IMR-90 (cell line): Measurements from ENCODE around the gene GRIN2A. TPM values are rescaled to one million over a fixed set of nuclear protein-coding genes. Genes with fewer than 3 reads are reported as not detected.

ENCODE experiments used
- ATAC-seq: fragments of 200-7000 bp; cut with Tn5 transposase; 2 replicates; pipeline ENCODE4 v1.9.1; 2020; ENCODE audit warnings: low read depth, mild to moderate bottlenecking, moderate library complexity
- BruUV-seq: library from RNA; stranded (reverse); fragments of 400-500 nt; replicated peaks from 2 replicates; lab custom pipeline; 2021; lab: Mats Ljungman, UMichigan
- CTCF ChIA-PET: fragments of 300-600 bp; formaldehyde crosslinking; extraction: SDS; loops from one replicate; lab custom pipeline; 2021; ENCODE audit warnings: antibody characterized with exemption; lab: Yijun Ruan, JAX
- POLR2A ChIA-PET: fragments of 300-600 bp; sonication (Branson Sonifier 250); formaldehyde crosslinking; loops from one replicate; lab custom pipeline; 2022; ENCODE audit warnings: antibody characterized with exemption; ENCODE audit not compliant: unreplicated experiment; lab: Charles Lee
- DNase-seq: peaks from one replicate; pipeline ENCODE4 v3.0.0; 2013
- H2AFZ ChIP-seq: replicated peaks from 2 replicates; pipeline ENCODE3; 2013; ENCODE audit warnings: low read length, mild to moderate bottlenecking; ENCODE audit not compliant: poor library complexity
- H2AK5ac ChIP-seq: 2 replicates; pipeline ENCODE4 v1.6.1; 2013; ENCODE audit warnings: low read depth, low read length, inconsistent platforms
- H2AK9ac ChIP-seq: replicated peaks from 2 replicates; pipeline ENCODE3; 2013; ENCODE audit warnings: mild to moderate bottlenecking, low read depth, low read length, moderate library complexity; ENCODE audit not compliant: poor library complexity
- H2BK120ac ChIP-seq: 2 replicates; pipeline ENCODE4 v1.6.1; 2013; ENCODE audit warnings: low read depth, low read length, inconsistent platforms
- H2BK15ac ChIP-seq: 3 replicates; pipeline ENCODE4 v1.6.1; 2013; ENCODE audit warnings: low read depth, low read length, inconsistent platforms
- H2BK20ac ChIP-seq: 2 replicates; pipeline ENCODE4 v1.6.1; 2013; ENCODE audit warnings: low read depth, mild to moderate bottlenecking, inconsistent platforms, low read length, moderate library complexity
- H2BK5ac ChIP-seq: 2 replicates; pipeline ENCODE4 v1.6.1; 2013; ENCODE audit warnings: mild to moderate bottlenecking, low read depth, low read length, inconsistent platforms; ENCODE audit not compliant: poor library complexity, severe bottlenecking
- H3K14ac ChIP-seq: replicated peaks from 2 replicates; pipeline ENCODE4 v1.6.1; 2013; ENCODE audit warnings: low read depth, low read length, inconsistent platforms
- H3K18ac ChIP-seq: 2 replicates; pipeline ENCODE4 v1.6.1; 2013; ENCODE audit warnings: low read depth, low read length, control low read depth
- H3K23ac ChIP-seq: 2 replicates; pipeline ENCODE4 v1.6.1; 2013; ENCODE audit warnings: low read depth, low read length, inconsistent platforms
- H3K27ac ChIP-seq: 2 replicates; pipeline ENCODE4 v1.5.1; 2013; ENCODE audit warnings: mild to moderate bottlenecking, control low read depth, low read length; ENCODE audit not compliant: insufficient read depth
- H3K27me3 ChIP-seq: 2 replicates; pipeline ENCODE4 v1.6.1; 2013; ENCODE audit warnings: low read length; ENCODE audit not compliant: control insufficient read depth, insufficient read depth
- H3K36me3 ChIP-seq: 2 replicates; pipeline ENCODE4 v1.6.1; 2013; ENCODE audit warnings: low read length, mixed read lengths; ENCODE audit not compliant: control insufficient read depth, insufficient read depth
- H3K4ac ChIP-seq: 2 replicates; pipeline ENCODE4 v1.6.1; 2013; ENCODE audit warnings: low read depth, low read length, inconsistent platforms
- H3K4me1 ChIP-seq: 2 replicates; pipeline ENCODE4 v1.6.1; 2013; ENCODE audit warnings: low read length, mixed read lengths; ENCODE audit not compliant: control insufficient read depth, insufficient read depth
- H3K4me2 ChIP-seq: 2 replicates; pipeline ENCODE4 v1.6.1; 2013; ENCODE audit warnings: low read depth, mild to moderate bottlenecking, control low read depth, low read length, moderate library complexity
- H3K4me3 ChIP-seq: 2 replicates; pipeline ENCODE4 v1.5.1; 2013; ENCODE audit warnings: low read depth, mild to moderate bottlenecking, control low read depth, low read length, moderate library complexity; ENCODE audit not compliant: insufficient read depth
- H3K56ac ChIP-seq: 2 replicates; pipeline ENCODE4 v1.6.1; 2013; ENCODE audit warnings: low read length, inconsistent platforms; ENCODE audit not compliant: insufficient read depth; ENCODE audit errors: extremely low read depth
- H3K79me1 ChIP-seq, 2 experiments: 2 replicates each; pipeline ENCODE4 v1.6.1; 2013; ENCODE audit warnings: low read length in 2 of 2, inconsistent platforms in 1 of 2, low read depth in 1 of 2
- H3K9ac ChIP-seq: 2 replicates; pipeline ENCODE4 v1.6.1; 2013; ENCODE audit warnings: low read depth, low read length, control low read depth
- H3K9me1 ChIP-seq: 2 replicates; pipeline ENCODE4 v1.6.1; 2013; ENCODE audit warnings: low read length, inconsistent platforms; ENCODE audit not compliant: insufficient read depth
- H3K9me3 ChIP-seq: 2 replicates; pipeline ENCODE4 v1.6.1; 2013; ENCODE audit warnings: low read length; ENCODE audit not compliant: control insufficient read depth, insufficient read depth
- H4K20me1 ChIP-seq: 2 replicates; pipeline ENCODE4 v1.6.1; 2013; ENCODE audit warnings: low read length, inconsistent platforms; ENCODE audit not compliant: insufficient read depth
- H4K5ac ChIP-seq: 2 replicates; pipeline ENCODE4 v1.6.1; 2013; ENCODE audit warnings: mild to moderate bottlenecking, low read depth, low read length, control low read depth
- H4K8ac ChIP-seq, 2 experiments: 2 replicates each; pipeline ENCODE4 v1.6.1; 2013; ENCODE audit warnings: low read depth in 2 of 2, low read length in 2 of 2, control low read depth in 1 of 2, inconsistent platforms in 1 of 2
- H4K91ac ChIP-seq: 2 replicates; pipeline ENCODE4 v1.6.1; 2013; ENCODE audit warnings: low read depth, low read length, inconsistent platforms; ENCODE audit not compliant: insufficient read depth
- CEBPB ChIP-seq: IDR thresholded peaks from 2 replicates; pipeline ENCODE4 v1.6.1; 2012; ENCODE audit warnings: low read depth, low read length, improper control_type of control experiment
- CHD1 ChIP-seq: IDR thresholded peaks from 2 replicates; pipeline ENCODE4 v1.6.1; 2012; ENCODE audit warnings: low read depth, low read length, improper control_type of control experiment
- FOS ChIP-seq: fragments of 150-350 bp; IDR thresholded peaks from 2 replicates; pipeline ENCODE4 v1.6.1; 2016; ENCODE audit warnings: low read depth, low read length
- POLR2A ChIP-seq: IDR thresholded peaks from 2 replicates; pipeline ENCODE4 v1.6.1; 2012; ENCODE audit warnings: mild to moderate bottlenecking, low read depth, low read length
- RAD21 ChIP-seq: IDR thresholded peaks from 2 replicates; pipeline ENCODE4 v1.6.1; 2012; ENCODE audit warnings: low read length, improper control_type of control experiment
- RCOR1 ChIP-seq: IDR thresholded peaks from 2 replicates; pipeline ENCODE4 v1.6.1; 2012; ENCODE audit warnings: mild to moderate bottlenecking, low read length, improper control_type of control experiment; ENCODE audit not compliant: insufficient replicate concordance
- WGBS, 2 experiments: methylation state at CpG; one replicate each; pipeline versions ENCODE4 v1.1.5 to v1.1.7; 2013; ENCODE audit warnings: missing lambda C conversion rate in 2 of 2; ENCODE audit not compliant: insufficient read length in 1 of 2; ENCODE audit errors: extremely low coverage in 2 of 2; 5-methylcytosine and 5-hydroxymethylcytosine counted together
- dilution Hi-C: fragments of 300-500 bp; cut with HindIII; formaldehyde crosslinking; loops from one replicate; pipeline ENCODE4 v1.14.3; 2018; ENCODE audit warnings: low sequenced_read_pairs; ENCODE audit not compliant: unreplicated experiment
- in situ Hi-C: fragments of 300-500 bp; cut with MboI; formaldehyde crosslinking; loops from 3 replicates; pipeline ENCODE4 v1.14.3; 2019; ENCODE audit warnings: low sequenced_read_pairs, inconsistent platforms, mixed read lengths
- intact Hi-C: fragments of 100-400 bp; cut with micrococcal nuclease; formaldehyde crosslinking; loops from 2 replicates; pipeline ENCODE4 v1.10.0; 2022
- polyA plus RNA-seq, 3 experiments: library from polyadenylated mRNA; depleted of rRNA; stranded (reverse); fragments of >200 nt; gene quantifications; 2 replicates each; pipeline ENCODE4 v1.2.3, GENCODE V29; 2012; ENCODE audit warnings: low replicate concordance in 1 of 3
- total RNA-seq: library from RNA; depleted of rRNA; stranded (reverse); fragments of >200 nt; gene quantifications from 2 replicates; pipeline ENCODE4 v1.2.3, GENCODE V29; 2012
- TF ChIP-seq, protein P1 (sequence below): fragments of 150-350 bp; IDR thresholded peaks from 2 replicates; pipeline ENCODE4 v1.6.1; 2017; ENCODE audit warnings: mild to moderate bottlenecking, antibody characterized with exemption, low read length, low read depth

The GRIN2A gene
- total and polyA plus RNA-seq, 2 of the 4 experiments (the other 2 are of a cell fraction) = under 0.01 TPM; not detected in 1

DNA sequence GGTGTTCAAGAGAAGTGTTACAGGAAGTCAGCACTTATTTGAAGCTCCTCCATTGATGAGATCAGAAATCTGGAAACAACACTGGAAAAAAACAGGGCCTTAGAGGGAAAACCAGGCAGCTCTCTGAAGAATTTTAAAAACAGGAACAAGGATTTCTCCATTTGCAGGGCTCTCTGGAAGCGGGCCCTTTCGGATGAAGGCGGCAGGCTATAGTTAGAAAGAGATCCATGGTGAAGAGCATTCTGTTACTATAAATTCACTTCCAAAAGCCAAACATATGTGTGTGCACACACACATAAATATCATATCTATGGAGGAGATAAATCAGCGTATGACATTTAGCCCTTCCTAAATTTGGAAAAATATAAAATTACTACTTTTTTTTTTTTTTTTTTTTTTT lies 42.6 kb upstream of the GRIN2A start:
- no peak overlapping the region for H2BK15ac ChIP-seq
- no CpG with 5 or more reads among the region's 4 CpGs for WGBS, 2 experiments
- no peak for DNase-seq
- CTCF ChIA-PET = no interaction called here
- H2BK20ac ChIP-seq = no peak overlapping the region
- H3K27ac ChIP-seq = no peak overlapping the region
- no peak overlapping the region for H2BK120ac ChIP-seq
- no peaks in the 10 kb centered on the region for H3K4me1 ChIP-seq
- no peak overlapping the region for H2AFZ ChIP-seq
- H3K36me3 ChIP-seq = no peaks in the 10 kb centered on the region
- ATAC-seq = no peak
- no peak overlapping the region for H4K8ac ChIP-seq
- BruUV-seq = no TSS peak
- H3K23ac ChIP-seq = no peak overlapping the region
- TF ChIP-seq CHD1 (no peak), FOS (no peak), CEBPB (no peak), POLR2A (no peak), RCOR1 (no peak), RAD21 (no peak)
- TF ChIP-seq, protein P1, sequence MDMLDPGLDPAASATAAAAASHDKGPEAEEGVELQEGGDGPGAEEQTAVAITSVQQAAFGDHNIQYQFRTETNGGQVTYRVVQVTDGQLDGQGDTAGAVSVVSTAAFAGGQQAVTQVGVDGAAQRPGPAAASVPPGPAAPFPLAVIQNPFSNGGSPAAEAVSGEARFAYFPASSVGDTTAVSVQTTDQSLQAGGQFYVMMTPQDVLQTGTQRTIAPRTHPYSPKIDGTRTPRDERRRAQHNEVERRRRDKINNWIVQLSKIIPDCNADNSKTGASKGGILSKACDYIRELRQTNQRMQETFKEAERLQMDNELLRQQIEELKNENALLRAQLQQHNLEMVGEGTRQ = no peak
- no peak overlapping the region for H3K18ac ChIP-seq
- POLR2A ChIA-PET = no interaction called here
- H3K79me1 ChIP-seq = no peaks in the 10 kb centered on the region
- peaks cover 18% of the 10 kb centered on the region for H3K9me3 ChIP-seq
- no peak overlapping the region for H3K4me2 ChIP-seq
- H3K4ac ChIP-seq = no peak overlapping the region
- H3K56ac ChIP-seq = no peak overlapping the region
- H4K20me1 ChIP-seq = no peaks in the 10 kb centered on the region
- H3K9ac ChIP-seq = no peak overlapping the region
- H2BK5ac ChIP-seq = no peak overlapping the region
- H3K4me3 ChIP-seq = no peak overlapping the region
- dilution Hi-C loops = no loop called here
- H4K91ac ChIP-seq = no peak overlapping the region
- intact Hi-C loops = no loop called here
- no peaks in the 10 kb centered on the region for H3K9me1 ChIP-seq
- in situ Hi-C loops = no loop called here
- H3K27me3 ChIP-seq = no peaks in the 10 kb centered on the region
- no peak overlapping the region for H3K14ac ChIP-seq
- H4K5ac ChIP-seq = no peak overlapping the region
- no peak overlapping the region for H2AK9ac ChIP-seq
- no peak overlapping the region for H2AK5ac ChIP-seq
